SK-N-SH (cell line): ENCODE data around the gene HS3ST3A1. TPM values are rescaled to one million over a fixed set of nuclear protein-coding genes. Genes with fewer than 3 reads are reported as not detected.
A peak's percentile ranks its signal among the peaks of the same experiment; 100 is the strongest.

Experiments
- CTCF ChIA-PET: fragments of 300-600, 350-600 bp; formaldehyde crosslinking; extraction: SDS; loops from one replicate; lab custom pipeline; 2021; lab: Yijun Ruan, JAX
- POLR2A ChIA-PET: fragments of 350-600 bp; sonication (Branson Sonifier 250); formaldehyde crosslinking; extraction: SDS; loops from one replicate; lab custom pipeline; 2020; ENCODE audit warnings: antibody characterized with exemption, inconsistent platforms; lab: Yijun Ruan, JAX
- DNase-seq: peaks from one replicate; pipeline ENCODE4 v3.0.0; 2012
- H2AFZ ChIP-seq: fragments of 200-600 bp; sonication (generic); 2 replicates; pipeline ENCODE4 v1.8.1; 2016; ENCODE audit warnings: antibody characterized with exemption, mild to moderate bottlenecking, low read depth
- H3F3A ChIP-seq: fragments of 200-600 bp; sonication (generic); replicated peaks from 2 replicates; pipeline ENCODE3; 2016; ENCODE audit warnings: antibody characterized with exemption, mild to moderate bottlenecking; ENCODE audit not compliant: insufficient read depth
- H3K27ac ChIP-seq, 2 experiments: fragments of 200-500 bp in 1 of 2; fragments of 200-600 bp in 1 of 2; sonication (Bioruptor generic) in 1 of 2; sonication (generic), shearing (Covaris generic) in 1 of 2; 2 replicates each; pipeline versions ENCODE4 v1.5.1 to v1.6.1; 2014 to 2016; ENCODE audit warnings: low read depth in 2 of 2, inconsistent platforms in 1 of 2, low read length in 1 of 2, mild to moderate bottlenecking in 1 of 2, mixed read lengths in 1 of 2
- H3K27me3 ChIP-seq: fragments of 200-600 bp; sonication (generic), shearing (Covaris generic); 2 replicates; pipeline ENCODE4 v1.6.1; 2016; ENCODE audit warnings: mixed run types; ENCODE audit not compliant: insufficient read depth
- H3K36me3 ChIP-seq, 2 experiments: fragments of 200-500 bp in 1 of 2; fragments of 200-600 bp in 1 of 2; sonication (Bioruptor generic) in 1 of 2; sonication (generic) in 1 of 2; replicated peaks in 1 of 2; 2 replicates each; pipeline versions ENCODE3 to v1.5.1; 2014 to 2016; ENCODE audit warnings: low read length in 1 of 2, mild to moderate bottlenecking in 1 of 2; ENCODE audit not compliant: insufficient read depth in 2 of 2, control insufficient read depth in 1 of 2
- H3K4me1 ChIP-seq, 2 experiments: fragments of 200-500 bp in 1 of 2; fragments of 200-600 bp in 1 of 2; sonication (Bioruptor generic) in 1 of 2; sonication (generic), shearing (Covaris generic) in 1 of 2; 2 replicates each; pipeline versions ENCODE4 v1.5.1 to v1.6.1; 2014 to 2016; ENCODE audit warnings: low read depth in 1 of 2, low read length in 1 of 2, mixed run types in 1 of 2; ENCODE audit not compliant: insufficient read depth in 2 of 2, control insufficient read depth in 1 of 2
- H3K4me2 ChIP-seq: fragments of 200-600 bp; sonication (generic), shearing (Covaris generic); 2 replicates; pipeline ENCODE4 v1.6.1; 2017; ENCODE audit warnings: mixed run types
- H3K4me3 ChIP-seq, 2 experiments: fragments of 200-500 bp in 1 of 2; fragments of 200-600 bp in 1 of 2; sonication (Bioruptor generic) in 1 of 2; sonication (generic), shearing (Covaris generic) in 1 of 2; 2 replicates each; pipeline versions ENCODE4 v1.5.1 to v1.8.1; 2014 to 2016; ENCODE audit warnings: low read depth in 2 of 2, inconsistent platforms in 1 of 2, low read length in 1 of 2, mild to moderate bottlenecking in 1 of 2, mixed read lengths in 1 of 2, moderate library complexity in 1 of 2
- H3K79me2 ChIP-seq: fragments of 200-600 bp; sonication (generic); 2 replicates; pipeline ENCODE4 v1.8.1; 2017; ENCODE audit warnings: mild to moderate bottlenecking; ENCODE audit not compliant: insufficient read depth
- H3K9ac ChIP-seq: fragments of 200-600 bp; sonication (generic); 2 replicates; pipeline ENCODE4 v1.6.1; 2017; ENCODE audit warnings: mixed run types
- H3K9me2 ChIP-seq: fragments of 200-600 bp; sonication (generic); 2 replicates; pipeline ENCODE4 v1.6.1; 2017; ENCODE audit warnings: mixed run types
- H3K9me3 ChIP-seq: fragments of 200-600 bp; sonication (generic); 2 replicates; pipeline ENCODE4 v1.6.1; 2017; ENCODE audit warnings: mixed run types, mild to moderate bottlenecking, moderate library complexity
- H4K20me1 ChIP-seq: fragments of 200-600 bp; sonication (generic); 2 replicates; pipeline ENCODE4 v1.6.1; 2017; ENCODE audit warnings: mild to moderate bottlenecking, mixed run types; ENCODE audit not compliant: insufficient read depth
- FOXJ3 ChIP-seq: sonication (generic); formaldehyde crosslinking; IDR thresholded peaks from 2 replicates; pipeline ENCODE4 v1.5.1; 2020; ENCODE audit warnings: mild to moderate bottlenecking, missing genetic modification reagents
- FOXM1 ChIP-seq: IDR thresholded peaks from 2 replicates; pipeline ENCODE4 v1.4.0; 2012; ENCODE audit warnings: low read depth, mild to moderate bottlenecking
- GABPA ChIP-seq: IDR thresholded peaks from 2 replicates; pipeline ENCODE4 v1.4.0; 2012; ENCODE audit warnings: low read depth, mild to moderate bottlenecking
- MEF2A ChIP-seq: IDR thresholded peaks from 2 replicates; pipeline ENCODE4 v1.4.0; 2012; ENCODE audit warnings: low read depth, borderline replicate concordance
- MXI1 ChIP-seq: IDR thresholded peaks from 2 replicates; pipeline ENCODE4 v1.6.1; 2012; ENCODE audit warnings: mild to moderate bottlenecking, low read depth, low read length, improper control_type of control experiment
- NFIC ChIP-seq: IDR thresholded peaks from 2 replicates; pipeline ENCODE4 v1.4.0; 2012; ENCODE audit warnings: borderline replicate concordance
- POLR2AphosphoS5 ChIP-seq: IDR thresholded peaks from 2 replicates; pipeline ENCODE4 v1.6.1; 2012; ENCODE audit warnings: low read depth, low read length
- RXRA ChIP-seq: IDR thresholded peaks from 2 replicates; pipeline ENCODE4 v1.4.0; 2012; ENCODE audit warnings: low read depth, mild to moderate bottlenecking, borderline replicate concordance
- USF1 ChIP-seq: IDR thresholded peaks from 2 replicates; pipeline ENCODE4 v1.4.0; 2012; ENCODE audit warnings: low read depth, borderline replicate concordance
- USF2 ChIP-seq: fragments of 150-350 bp; IDR thresholded peaks from 2 replicates; pipeline ENCODE4 v1.6.1; 2017; ENCODE audit warnings: antibody characterized with exemption, low read length, low read depth, borderline replicate concordance
- WGBS: methylation state at CpG from one replicate; pipeline ENCODE4 v1.1.6; 2017; ENCODE audit warnings: low lambda C conversion rate; 5-methylcytosine and 5-hydroxymethylcytosine counted together
- polyA plus RNA-seq, 3 experiments: library from polyadenylated mRNA; depleted of rRNA; stranded (reverse); fragments of >200 nt; gene quantifications; 2 replicates each; pipeline ENCODE4 v1.2.3, GENCODE V29; 2012

Gene HS3ST3A1
- polyA plus RNA-seq, 1 of the 3 experiments (the other 2 are of a cell fraction): 22.6 TPM

DNA sequence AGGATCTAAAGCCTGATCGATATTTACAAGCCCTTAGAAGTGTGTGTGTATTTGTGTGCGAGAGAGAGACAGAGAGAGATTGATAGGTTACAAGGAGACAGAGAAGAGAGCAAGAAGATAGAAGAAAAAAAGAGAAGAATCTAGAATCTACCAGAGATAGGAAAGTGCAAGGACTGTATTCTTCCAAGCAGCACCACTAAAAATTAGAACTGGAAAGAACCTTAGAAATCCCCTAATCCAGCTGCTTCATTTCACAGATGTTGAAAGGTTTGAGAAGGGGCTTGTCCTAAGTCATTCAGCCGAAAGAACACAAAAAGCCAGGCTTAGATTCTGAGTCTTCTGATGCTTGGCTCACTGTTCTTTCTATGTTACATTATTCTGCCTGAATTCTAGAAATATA, 92.2 kb downstream of the HS3ST3A1 start:
- DNase-seq: no peak
- Histone ChIP-seq H3K9ac (peak overlapping the region; percentile 9), H3K79me2 (peaks cover 86% of the 10 kb centered on the region), H3K9me3 (no peaks in the 10 kb centered on the region), H3K9me2 (no peaks in the 10 kb centered on the region), H3K4me3 (no peak overlapping the region), H4K20me1 (0 out of 2 replicates have a peak, but pooled peaks cover 3% of the 10 kb centered on the region), H3K4me2 (peak overlapping the region; percentile 55), H3K27me3 (no peaks in the 10 kb centered on the region), H3F3A (peaks cover 19% of the 10 kb centered on the region), H3K27ac (peak overlapping the region; percentile 8 to 39; a peak in 2 of 4 replicates), H2AFZ (no peak overlapping the region), H3K4me1 (peaks cover 0 to 12% of the 10 kb centered on the region in 2 experiments; a peak in 2 of 4 replicates)
- ChIA-PET CTCF (interaction anchor here (1.0 to 1.2 kb wide), 2 partner anchors 85 to 206 kb away, joined by 3 to 4 read pairs; no protein-coding TSS in a partner anchor), POLR2A (interaction anchor here (1.0 kb wide), 1 partner anchor 80 kb away, joined by 5 read pairs; no protein-coding TSS in a partner anchor)
- 64% methylated on average over 3 of the region's 3 CpGs for whole genome bisulfite sequencing
- TF ChIP-seq FOXJ3 (no peak), MEF2A (no peak), GABPA (no peak), NFIC (no peak)
- TF ChIP-seq, all 33 proteins: peak for 0
- H3K36me3 ChIP-seq: peaks cover 0 to 6% of the 10 kb centered on the region in 2 experiments

- 0 out of 2 replicates have a peak overlapping the region, but pooled peaks have one; percentile 55 for H3K4me2 ChIP-seq
Observed at GRCh38 chr17:13508896-13509295, 92.8 kb downstream of the HS3ST3A1 start.

More at GRCh38 chr17:13508896-13509295, 92.8 kb downstream of the HS3ST3A1 start:
- Histone ChIP-seq H3K27me3 (no peaks in the 10 kb centered on the region), H3K9me2 (no peaks in the 10 kb centered on the region), H3K9me3 (no peaks in the 10 kb centered on the region), H3K79me2 (peaks cover 89% of the 10 kb centered on the region), H3K27ac (0 out of 4 replicates have a peak overlapping the region, but pooled peaks of 1 of the 2 experiments have one; percentile 10), H4K20me1 (0 out of 2 replicates have a peak, but pooled peaks cover 3% of the 10 kb centered on the region), H3K4me1 (peaks cover 0 to 12% of the 10 kb centered on the region in 2 experiments; a peak in 2 of 4 replicates), H2AFZ (no peak overlapping the region), H3K4me3 (no peak overlapping the region), H3F3A (peaks cover 16% of the 10 kb centered on the region), H3K36me3 (peaks cover 0 to 6% of the 10 kb centered on the region in 2 experiments), H3K9ac (peak overlapping the region; percentile 9; the same call in 1 of the 2 replicates)
- no peak for DNase-seq
- CTCF ChIA-PET: no interaction called here
- POLR2A ChIA-PET: no interaction called here
- TF ChIP-seq MXI1: no peak
- no peak for TF ChIP-seq POLR2AphosphoS5
- TF ChIP-seq RXRA: no peak
- TF ChIP-seq GABPA: no peak
- no peak for TF ChIP-seq USF1
- no peak for TF ChIP-seq FOXM1
- no peak for TF ChIP-seq USF2
- no peak for TF ChIP-seq FOXJ3
- WGBS: 78% methylated on average over 2 of the region's 2 CpGs
